ENCODE results near the gene TNPO3.
A peak's percentile ranks its signal among the peaks of the same experiment; 100 is the strongest.
"Not testable (repeated sequence)": the region's sequence is repeated elsewhere in the genome, so short reads cannot be mapped to it uniquely, and the experiment has no call there.

TNPO3 gene

GRCh38 chr7:129069021-129069420 is 14.1 kb upstream of the TNPO3 start:
- DNase-seq (ENCODE audit: low read depth), result no peak

- no peak for DNase-seq (ENCODE audit: low read depth)
Observed at GRCh38 chr7:129067943-129068548, 13.1 kb upstream of the TNPO3 start.

- DNase-seq (ENCODE audit: low read depth), result not testable (repeated sequence)
Observed at GRCh38 chr7:129067132-129067561, 12.2 kb upstream of the TNPO3 start.

GRCh38 chr7:129066290-129067131 is 11.6 kb upstream of the TNPO3 start:
- peak; percentile 83 for DNase-seq (ENCODE audit: low read depth)

GRCh38 chr7:129055861-129056464 is 1.1 kb upstream of the TNPO3 start:
- no peak for DNase-seq (ENCODE audit: low read depth)

GRCh38 chr7:129055294-129055816 is 444 bp upstream of the TNPO3 start:
- no peak for DNase-seq (ENCODE audit: low read depth)

- peak; percentile 41 for DNase-seq (ENCODE audit: low read depth)
Observed at GRCh38 chr7:129053938-129054437, 923 bp downstream of the TNPO3 start.

- no peak for DNase-seq (ENCODE audit: low read depth)
Observed at GRCh38 chr7:129052441-129052840, 2.5 kb downstream of the TNPO3 start.

GRCh38 chr7:129051459-129051858 is 3.5 kb downstream of the TNPO3 start:
- not testable (repeated sequence) for DNase-seq (ENCODE audit: low read depth)

- DNase-seq (ENCODE audit: low read depth), result no peak
Observed at GRCh38 chr7:129047761-129048160, 7.2 kb downstream of the TNPO3 start.

GRCh38 chr7:129045682-129046081 is 9.2 kb downstream of the TNPO3 start:
- no peak for DNase-seq (ENCODE audit: low read depth)

- DNase-seq (ENCODE audit: low read depth), result no peak
Observed at GRCh38 chr7:129043012-129043411, 11.9 kb downstream of the TNPO3 start.

GRCh38 chr7:129041142-129042085 is 13.5 kb downstream of the TNPO3 start:
- DNase-seq (ENCODE audit: low read depth), result no peak

GRCh38 chr7:129038468-129038867 is 16.4 kb downstream of the TNPO3 start:
- not testable (repeated sequence) for DNase-seq (ENCODE audit: low read depth)

- no peak for DNase-seq (ENCODE audit: low read depth)
Observed at GRCh38 chr7:129037585-129037984, 17.3 kb downstream of the TNPO3 start.

- no peak for DNase-seq (ENCODE audit: low read depth)
Observed at GRCh38 chr7:129032017-129032416, 22.9 kb downstream of the TNPO3 start.

GRCh38 chr7:129030440-129030839 is 24.5 kb downstream of the TNPO3 start:
- no peak for DNase-seq (ENCODE audit: low read depth)

GRCh38 chr7:129024125-129024524 is 30.8 kb downstream of the TNPO3 start:
- no peak for DNase-seq (ENCODE audit: low read depth)

GRCh38 chr7:129021656-129022055 is 33.3 kb downstream of the TNPO3 start:
- no peak for DNase-seq (ENCODE audit: low read depth)

GRCh38 chr7:129017933-129018538 is 36.9 kb downstream of the TNPO3 start:
- no peak for DNase-seq (ENCODE audit: low read depth)

- DNase-seq (ENCODE audit: low read depth), result peak; percentile 6
Observed at GRCh38 chr7:129017264-129017663, 37.6 kb downstream of the TNPO3 start.

All from ELR (cell line).